Measurements from ENCODE around the gene DCP2. TPM values are rescaled to one million over a fixed set of nuclear protein-coding genes. Genes with fewer than 3 reads are reported as not detected.

Gene DCP2
- total RNA-seq, 1 donor from 2014 or later = 16.7 TPM

DNA sequence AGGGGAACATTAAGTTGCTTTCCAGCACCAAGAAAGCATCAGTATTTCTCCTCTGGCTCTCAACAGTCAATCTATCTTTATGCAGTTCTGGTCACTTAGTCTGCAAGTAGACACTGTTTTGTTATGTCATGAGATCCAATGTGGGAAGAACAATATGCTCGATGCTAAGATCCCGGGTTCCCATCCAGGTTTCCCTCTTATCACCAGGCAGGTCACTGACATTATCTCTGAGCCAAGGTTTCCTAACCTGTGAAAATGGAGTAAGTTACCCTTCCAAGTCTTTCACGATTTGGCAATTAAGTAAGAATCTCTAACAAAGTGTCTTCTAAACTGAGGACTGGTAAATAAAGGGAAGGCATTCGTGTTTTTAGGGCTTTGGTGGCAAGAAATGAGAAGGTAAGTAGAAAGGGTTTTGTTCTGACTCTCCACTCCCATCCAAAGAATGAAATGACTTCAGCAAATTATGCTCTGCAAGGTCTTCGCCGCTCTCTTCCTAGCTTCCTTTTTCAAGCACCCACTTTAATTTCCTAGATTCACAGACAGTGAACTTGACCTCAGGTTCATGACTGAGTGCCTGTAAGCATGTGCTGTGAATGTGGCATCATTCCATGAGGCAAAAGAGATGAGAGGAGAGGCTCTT, 86.4 kb downstream of the DCP2 start:
- DNase-seq (ENCODE audit: low spot score) (no peak), ATAC-seq (peak; percentile 63)

GRCh38 chr5:113063927-113064326, 87.3 kb downstream of the DCP2 start:
- DNase-seq (ENCODE audit: low spot score) (peak; percentile 40), ATAC-seq (peak; percentile 24)

DNA sequence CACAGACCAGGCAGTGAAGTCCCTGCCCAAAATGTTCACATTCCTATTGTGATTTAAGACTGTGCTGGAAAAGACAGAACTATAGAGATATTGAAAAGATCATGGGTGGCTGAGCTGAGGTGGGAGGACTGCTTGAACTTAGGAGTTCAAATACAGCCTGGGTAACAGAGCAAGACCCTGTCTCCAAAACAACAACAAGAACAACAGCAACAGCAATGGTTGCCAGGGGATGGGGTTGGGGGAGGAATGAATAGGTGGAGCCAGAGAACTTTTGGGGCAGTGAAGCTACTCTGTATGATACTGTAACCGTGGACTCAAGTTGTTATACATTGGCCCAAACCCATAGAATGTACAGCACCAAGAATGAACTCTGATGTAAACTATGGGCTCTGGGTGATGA, 88.2 kb downstream of the DCP2 start:
- DNase-seq (ENCODE audit: low spot score) = no peak
- ATAC-seq = no peak

- DNase-seq (ENCODE audit: low spot score) (no peak), ATAC-seq (no peak)
Observed at GRCh38 chr5:113065626-113066025, 89.0 kb downstream of the DCP2 start.

DNA sequence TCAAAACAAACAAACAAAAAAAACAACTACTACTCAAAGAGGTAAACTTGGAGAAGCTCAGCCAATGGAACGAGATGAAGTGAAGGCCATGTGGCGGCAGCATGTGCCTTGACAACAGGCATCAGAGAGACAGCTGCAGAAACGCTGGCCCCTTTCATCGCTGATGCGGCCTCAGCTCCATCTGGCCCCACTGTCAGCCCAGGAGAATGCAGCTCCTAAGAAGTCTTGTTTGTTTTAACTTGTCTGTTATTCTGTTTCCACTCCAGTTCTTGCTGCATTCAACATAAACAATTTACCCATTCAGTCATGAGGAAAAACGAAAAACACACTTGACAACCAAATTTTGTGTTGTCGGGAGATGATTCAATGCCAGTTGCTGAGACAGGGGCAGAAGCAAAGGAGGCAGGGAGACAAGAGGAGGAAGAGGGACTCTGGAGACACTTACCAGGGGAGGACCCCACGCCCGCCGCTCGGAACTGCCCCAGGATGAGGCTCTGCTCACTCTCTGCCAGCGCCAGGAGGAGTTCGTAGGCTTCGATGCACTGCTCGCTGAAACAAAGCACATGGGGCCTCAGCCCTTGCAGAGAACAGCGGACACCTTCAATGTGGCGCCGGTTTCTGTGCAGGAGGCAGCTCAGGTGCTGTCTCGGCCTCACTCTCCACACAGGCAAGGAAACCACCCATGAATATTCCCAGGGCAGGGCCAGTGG, 91.2 kb downstream of the DCP2 start:
- DNase-seq (ENCODE audit: low spot score) = peak; percentile 38
- no peak for ATAC-seq

DNA sequence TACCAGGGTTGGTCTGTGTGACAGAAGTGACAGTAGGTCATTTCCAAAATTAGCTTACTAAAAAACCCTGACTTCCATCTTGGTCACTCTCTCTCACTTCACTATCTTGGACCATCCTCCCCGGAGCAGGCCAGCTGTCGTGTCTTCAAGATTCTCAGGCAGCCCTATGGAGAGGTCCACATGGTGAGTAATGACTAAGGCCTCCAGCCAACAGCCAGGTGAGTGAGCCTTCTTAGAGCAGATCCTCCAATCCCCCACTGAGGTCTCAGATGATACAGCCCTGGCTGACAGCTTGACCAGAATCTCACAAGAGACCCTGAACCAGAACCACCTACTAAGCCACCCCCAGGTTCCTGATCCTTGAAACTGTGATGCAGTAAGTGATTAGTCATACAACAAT, 92.0 kb downstream of the DCP2 start:
- DNase-seq (ENCODE audit: low spot score) (no peak), ATAC-seq (no peak)

Other genes starting within 250 kb of the DCP2 start
- gene APC, start 238.9 kb upstream of the DCP2 start, total RNA-seq = 18.9 TPM
- 19.4 TPM for gene SRP19, start 115.5 kb upstream of the DCP2 start, total RNA-seq
- 73.3 TPM for gene REEP5, start 54.6 kb upstream of the DCP2 start, total RNA-seq